Esophagus muscularis mucosa (tissue), 4 donors: ENCODE measurements around the gene KCNAB1. TPM values are rescaled to one million over a fixed set of nuclear protein-coding genes. Genes with fewer than 3 reads are reported as not detected.

Experiments used
- DNase-seq: peaks from one replicate; pipeline ENCODE4 v3.0.0-alpha.2; 2017; ENCODE audit errors: extremely low spot score
- H3K27ac ChIP-seq, 4 donors: fragments of 200-600 bp; sonication (generic); replicated peaks in 1 of 4; 1 replicate in 3 of 4; 2 replicates in 1 of 4; pipeline ENCODE4 v1.5.1; 2016 to 2019; ENCODE audit warnings: mild to moderate bottlenecking in 1 of 4
- H3K27me3 ChIP-seq, 4 donors: fragments of 200-600 bp; sonication (generic); one replicate each; pipeline versions ENCODE4 v1.5.1 to v1.6.0; 2016 to 2019
- H3K36me3 ChIP-seq, 4 donors: fragments of 200-600 bp; sonication (generic); one replicate each; pipeline ENCODE4 v1.5.1; 2016 to 2019
- H3K4me1 ChIP-seq, 4 donors: fragments of 200-600 bp; sonication (generic); one replicate each; pipeline ENCODE4 v1.5.1; 2016 to 2019
- H3K4me3 ChIP-seq, 4 donors: fragments of 200-600 bp; sonication (generic); 1 replicate in 2 of 4; 2 replicates in 2 of 4; pipeline ENCODE4 v1.5.1; 2016 to 2019; ENCODE audit warnings: mild to moderate bottlenecking in 4 of 4, moderate library complexity in 1 of 4
- H3K9me3 ChIP-seq, 4 donors: fragments of 200-600 bp; sonication (generic); 1 replicate in 3 of 4; 2 replicates in 1 of 4; pipeline ENCODE4 v1.5.1; 2016 to 2019
- CTCF ChIP-seq, 3 experiments: fragments of 200-600 bp in 2 of 3; fragments of 450-650 bp in 1 of 3; sonication (generic) in 2 of 3; IDR thresholded peaks; one replicate each; pipeline ENCODE4 v1.5.1; 2017 to 2019; ENCODE audit warnings: antibody characterized with exemption in 3 of 3, mild to moderate bottlenecking in 2 of 3, moderate library complexity in 1 of 3
- EP300 ChIP-seq: sonication (generic); formaldehyde crosslinking; IDR thresholded peaks from one replicate; pipeline ENCODE4 v1.6.1; 2017; ENCODE audit warnings: antibody characterized with exemption
- POLR2A ChIP-seq: fragments of 450-650 bp; IDR thresholded peaks from one replicate; pipeline ENCODE4 v1.6.1; 2017; ENCODE audit warnings: antibody characterized with exemption, moderate library complexity, mild to moderate bottlenecking, low read depth
- POLR2AphosphoS5 ChIP-seq, 2 donors: sonication (generic); formaldehyde crosslinking; IDR thresholded peaks; one replicate each; pipeline ENCODE4 v1.6.1; 2017; ENCODE audit warnings: antibody characterized with exemption in 2 of 2
- WGBS: methylation state at CpG from one replicate; pipeline ENCODE4 v1.1.5; 2018; 5-methylcytosine and 5-hydroxymethylcytosine counted together
- intact Hi-C: fragments of 100-400 bp; cut with DNase I; formaldehyde crosslinking; loops from one replicate; pipeline ENCODE4 v1.15.1; 2023
- total RNA-seq, 4 donors: library from RNA; depleted of rRNA; stranded (reverse); fragments of >200 nt; gene quantifications; one replicate each; pipeline versions ENCODE4 v1.1.0 to v1.2.1, GENCODE V29; 2016

KCNAB1 gene
- total RNA-seq, 4 donors from 2014 or later = 0.83 to 5.9 (median 2.3) TPM

- no peaks in the 10 kb centered on the region for H3K36me3 ChIP-seq
- H3K4me3 ChIP-seq = no peak overlapping the region
- no peaks in the 10 kb centered on the region for H3K9me3 ChIP-seq
- intact Hi-C loops = no loop called here
- TF ChIP-seq POLR2A (no peak), POLR2AphosphoS5 (IDR thresholded peaks at IDR 0.05) (no peak), EP300 (no peak), CTCF (IDR thresholded peaks at IDR 0.05) (no peak)
- H3K4me1 ChIP-seq = peaks cover 0 to 15% (median 4%) of the 10 kb centered on the region in 4 donors
- no peak overlapping the region for H3K27ac ChIP-seq
- WGBS = 57% methylated on average over 3 of the region's 3 CpGs
- no peaks in the 10 kb centered on the region for H3K27me3 ChIP-seq
- DNase-seq = no peak
Observed at GRCh38 chr3:156131241-156131640, 10.9 kb downstream of the KCNAB1 start.

GRCh38 chr3:156131799-156132198, 11.4 kb downstream of the KCNAB1 start:
- Histone ChIP-seq H3K36me3 (no peaks in the 10 kb centered on the region), H3K27me3 (no peaks in the 10 kb centered on the region), H3K27ac (no peak overlapping the region), H3K4me3 (no peak overlapping the region), H3K4me1 (peaks cover 0 to 15% (median 4%) of the 10 kb centered on the region in 4 donors), H3K9me3 (no peaks in the 10 kb centered on the region)
- intact Hi-C loops = no loop called here
- DNase-seq = no peak
- TF ChIP-seq CTCF (IDR thresholded peaks at IDR 0.05) (no peak), POLR2AphosphoS5 (IDR thresholded peaks at IDR 0.05) (no peak), POLR2A (no peak), EP300 (no peak)

- TF ChIP-seq CTCF (IDR thresholded peaks at IDR 0.05) (no peak), POLR2A (no peak), POLR2AphosphoS5 (IDR thresholded peaks at IDR 0.05) (no peak), EP300 (no peak)
- H3K36me3 ChIP-seq = no peaks in the 10 kb centered on the region
- H3K4me3 ChIP-seq = no peak overlapping the region
- no peaks in the 10 kb centered on the region for H3K27me3 ChIP-seq
- no peak for DNase-seq
- peaks cover 0 to 15% (median 4%) of the 10 kb centered on the region in 4 donors for H3K4me1 ChIP-seq
- intact Hi-C loops = no loop called here
- 60% methylated on average over 1 of the region's 1 CpG for WGBS
- H3K27ac ChIP-seq = no peak overlapping the region
- H3K9me3 ChIP-seq = no peaks in the 10 kb centered on the region
Observed at GRCh38 chr3:156132313-156132712, 11.9 kb downstream of the KCNAB1 start.

GRCh38 chr3:156133076-156133475, 12.7 kb downstream of the KCNAB1 start:
- H3K27ac ChIP-seq = no peak overlapping the region

More at GRCh38 chr3:156133076-156133475, 12.7 kb downstream of the KCNAB1 start:
- intact Hi-C loops = no loop called here
- Histone ChIP-seq H3K27me3 (no peaks in the 10 kb centered on the region), H3K36me3 (no peaks in the 10 kb centered on the region), H3K4me1 (peaks cover 0 to 15% (median 4%) of the 10 kb centered on the region in 4 donors), H3K9me3 (no peaks in the 10 kb centered on the region), H3K4me3 (no peak overlapping the region)
- DNase-seq = no peak
- 36% methylated on average over 1 of the region's 1 CpG for WGBS
- TF ChIP-seq EP300 (no peak), POLR2AphosphoS5 (IDR thresholded peaks at IDR 0.05) (no peak), CTCF (IDR thresholded peaks at IDR 0.05) (no peak), POLR2A (no peak)
